LoVo (cell line): Measurements from ENCODE around the gene TSC22D3.
"Not testable (repeated sequence)": the region's sequence is repeated elsewhere in the genome, so short reads cannot be mapped to it uniquely, and the experiment has no call there.

Experiments
- DNase-seq: peaks from one replicate; pipeline ENCODE4 v3.0.0-alpha.2; 2016; ENCODE audit warnings: low spot score

TSC22D3 gene

DNA sequence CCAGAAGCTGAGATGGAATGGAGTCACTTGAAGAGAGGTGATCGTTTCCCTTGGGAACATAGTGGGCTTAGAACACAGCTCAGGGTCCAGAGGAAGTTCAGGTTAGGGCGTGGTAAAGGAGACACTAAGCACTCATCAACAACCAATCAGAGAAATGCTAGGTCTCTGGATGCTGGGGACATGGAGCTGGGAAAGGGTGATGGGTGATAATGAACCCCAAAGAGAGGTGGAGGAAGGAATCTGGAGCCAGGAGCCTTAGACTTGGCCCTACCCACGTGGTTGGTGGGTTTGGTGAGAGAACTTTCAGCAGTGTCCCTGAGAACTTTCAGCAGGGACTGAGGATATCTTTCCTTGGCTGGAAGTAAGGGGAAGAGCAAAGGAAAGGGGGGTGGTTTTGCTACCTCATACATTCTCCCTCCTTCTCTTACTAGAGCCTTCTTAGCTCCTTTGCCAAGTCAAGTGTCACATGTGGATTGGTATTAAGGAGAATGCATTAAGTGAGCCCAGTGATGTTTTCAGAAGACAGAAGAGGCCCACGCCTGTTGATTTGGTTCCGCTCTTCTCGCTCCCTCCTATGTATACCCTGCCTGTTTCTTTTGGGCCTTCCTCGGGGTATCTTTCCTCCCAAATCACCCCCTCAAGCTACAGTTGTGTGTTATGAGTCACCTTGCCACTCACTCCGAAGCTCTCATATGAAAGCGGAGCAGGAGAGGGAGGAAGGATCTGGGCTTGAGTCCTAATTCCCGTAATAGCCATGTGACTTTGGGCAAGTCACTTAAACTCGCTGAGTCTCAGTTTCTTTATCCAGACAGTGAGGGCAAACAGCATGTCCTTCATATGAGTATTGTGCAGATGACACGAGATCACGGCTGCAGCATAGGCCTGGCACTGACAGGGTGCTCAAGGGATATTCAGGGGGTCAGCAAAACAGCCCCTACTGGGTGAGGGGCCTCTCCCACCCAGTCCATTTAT, 63.1 kb downstream of the TSC22D3 start:
- no peak for DNase-seq

DNA sequence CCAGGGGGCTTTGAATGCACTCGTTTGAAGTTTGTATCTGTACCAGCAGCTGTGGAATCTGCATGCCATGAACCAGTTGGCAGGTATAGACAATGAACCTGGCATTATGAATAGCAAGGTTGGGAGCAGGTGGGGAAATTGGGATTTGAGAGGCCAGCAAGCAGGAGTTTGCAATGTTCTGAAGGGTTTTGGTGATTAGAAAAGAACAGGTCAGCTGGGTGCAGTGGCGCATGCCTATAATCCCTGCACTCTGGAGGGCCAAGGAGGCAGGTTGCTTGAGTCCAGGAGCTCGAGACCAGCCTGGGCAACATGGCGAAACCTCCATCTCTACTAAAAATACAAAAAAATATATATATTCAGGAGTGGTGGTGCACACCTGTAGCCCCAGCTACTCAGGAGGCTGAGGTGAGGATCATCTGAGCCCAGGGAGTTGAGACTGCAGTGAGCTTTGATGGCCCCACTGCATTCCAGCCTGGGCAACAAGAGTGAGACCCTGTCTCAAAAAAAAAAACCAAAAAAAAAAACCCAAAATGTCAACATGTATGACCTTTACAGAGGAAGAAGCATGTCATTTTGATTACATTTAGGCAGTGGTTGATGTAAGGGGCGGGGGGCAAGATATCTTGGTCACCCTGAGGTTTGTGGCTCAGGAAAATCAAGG, 63.9 kb downstream of the TSC22D3 start:
- DNase-seq, result no peak

DNA sequence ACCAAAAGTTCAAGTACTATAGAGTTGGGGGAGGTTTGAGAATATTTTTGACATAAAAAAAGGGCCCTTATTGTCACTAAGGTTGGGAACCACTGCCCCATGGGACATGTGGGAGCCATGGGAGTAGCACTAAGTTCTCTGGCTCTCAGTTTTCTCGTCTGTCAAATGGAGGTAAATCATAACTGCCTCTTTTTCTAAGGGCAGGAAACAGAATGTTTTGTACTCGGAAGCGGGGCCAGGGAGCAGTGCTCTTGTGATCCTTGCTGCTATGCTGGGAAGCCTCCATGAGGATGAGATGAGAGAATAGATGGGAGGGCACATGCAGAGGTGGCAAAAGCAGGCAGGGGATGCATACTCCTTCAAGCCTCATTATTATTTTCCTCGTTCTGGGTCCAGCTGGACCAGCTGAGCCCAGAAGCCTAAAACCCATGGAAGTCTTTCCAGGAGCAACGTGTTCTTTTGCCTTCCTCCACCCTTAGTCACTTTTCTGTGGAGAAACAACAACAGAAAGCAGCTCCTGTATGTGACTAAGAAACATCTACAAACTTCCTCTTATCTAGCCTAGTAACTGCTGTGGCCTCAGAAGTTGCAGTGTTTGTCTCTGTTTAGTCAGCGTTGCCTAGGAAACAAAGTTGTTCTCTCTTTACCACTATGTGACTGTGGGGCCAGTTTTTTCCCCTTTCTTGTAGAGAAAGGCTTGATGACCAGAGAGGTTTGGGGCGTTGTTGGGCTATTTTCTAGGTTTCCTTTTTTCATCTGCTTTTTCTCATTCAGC, 64.8 kb downstream of the TSC22D3 start:
- peak; percentile 38 for DNase-seq

DNA sequence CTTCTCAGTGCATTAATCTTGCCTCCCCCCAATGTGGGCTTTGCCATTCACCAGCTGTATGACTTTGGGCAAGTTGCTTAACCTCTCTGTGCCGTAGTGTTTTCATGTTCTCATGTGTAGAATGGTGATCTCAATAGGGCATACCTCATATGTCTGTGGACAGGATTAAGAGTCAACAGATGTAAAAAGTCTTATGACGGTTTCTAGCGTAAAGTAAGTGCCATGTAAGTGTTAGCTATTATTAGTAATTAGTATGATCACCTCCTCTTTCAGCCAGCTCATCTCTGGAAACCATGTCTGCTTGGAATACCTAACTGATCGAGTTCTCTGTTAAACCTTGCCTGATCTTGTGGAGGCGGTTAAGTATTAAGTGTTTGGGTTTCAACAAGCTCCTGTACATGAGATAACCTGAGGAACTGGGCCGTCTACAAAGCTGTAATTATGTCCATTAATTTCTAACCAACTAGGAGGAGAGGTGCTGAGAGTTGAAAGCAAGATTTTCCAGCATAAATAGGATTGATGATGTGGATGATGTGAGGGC, 66.3 kb downstream of the TSC22D3 start:
- no peak for DNase-seq

DNA sequence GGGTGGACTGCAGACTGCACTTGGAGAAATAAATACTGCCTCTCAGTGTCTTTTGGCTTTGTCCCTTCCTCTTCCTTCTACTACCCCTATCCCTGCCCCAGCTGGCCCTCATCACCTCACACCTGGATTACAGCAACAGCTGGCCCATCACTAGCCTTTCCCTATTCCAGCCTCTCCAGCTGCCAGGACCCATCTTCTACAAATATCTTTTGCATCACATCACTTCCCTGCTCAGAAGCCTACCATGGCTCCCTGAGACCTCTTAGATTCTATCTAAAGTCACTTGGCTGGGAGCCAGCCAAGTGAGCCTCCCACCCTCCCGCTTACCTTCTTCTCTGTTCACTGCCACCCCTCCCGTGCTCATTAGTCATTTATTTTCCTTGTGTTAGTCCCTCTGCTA, 66.8 kb downstream of the TSC22D3 start:
- DNase-seq, result no peak

DNA sequence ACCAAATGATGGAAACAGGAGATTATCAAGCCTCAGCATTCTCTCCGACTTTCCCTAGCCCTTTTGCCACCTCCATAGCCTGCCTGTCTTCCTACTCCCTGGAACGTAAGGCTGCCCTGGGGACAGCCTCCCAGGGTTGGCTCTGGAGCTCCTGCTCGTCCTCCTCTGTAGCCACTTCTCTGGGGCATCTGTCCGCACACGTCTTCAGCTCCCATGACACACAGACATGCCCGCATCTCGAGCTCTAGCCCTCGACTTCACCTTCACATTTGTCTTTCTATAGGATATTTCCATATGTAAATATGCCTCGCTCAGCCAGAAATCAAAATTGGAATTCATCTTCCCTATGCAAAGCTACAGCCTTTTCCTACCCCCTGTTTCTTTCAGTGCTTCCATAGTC, 67.7 kb downstream of the TSC22D3 start:
- no peak for DNase-seq

DNA sequence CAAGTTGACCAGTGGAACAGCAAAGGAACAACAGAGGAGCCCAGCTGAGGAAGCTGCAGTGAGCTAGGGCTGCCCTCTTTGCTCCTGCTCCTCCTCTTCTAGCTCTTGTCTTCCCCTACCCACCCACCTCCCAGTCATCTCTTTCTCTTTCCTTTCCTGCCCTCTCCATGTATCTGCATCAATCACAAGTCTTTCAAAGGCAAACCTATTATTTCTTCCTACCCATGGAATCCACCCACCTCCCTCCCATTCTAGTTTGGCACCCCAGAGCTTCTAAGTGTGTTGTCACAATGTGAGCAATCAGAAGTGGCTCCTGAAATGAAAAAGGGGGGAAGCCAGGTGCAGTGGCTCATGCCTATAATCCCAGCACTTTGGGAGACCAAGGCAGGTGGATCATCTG, 69.3 kb downstream of the TSC22D3 start:
- DNase-seq, result no peak

DNA sequence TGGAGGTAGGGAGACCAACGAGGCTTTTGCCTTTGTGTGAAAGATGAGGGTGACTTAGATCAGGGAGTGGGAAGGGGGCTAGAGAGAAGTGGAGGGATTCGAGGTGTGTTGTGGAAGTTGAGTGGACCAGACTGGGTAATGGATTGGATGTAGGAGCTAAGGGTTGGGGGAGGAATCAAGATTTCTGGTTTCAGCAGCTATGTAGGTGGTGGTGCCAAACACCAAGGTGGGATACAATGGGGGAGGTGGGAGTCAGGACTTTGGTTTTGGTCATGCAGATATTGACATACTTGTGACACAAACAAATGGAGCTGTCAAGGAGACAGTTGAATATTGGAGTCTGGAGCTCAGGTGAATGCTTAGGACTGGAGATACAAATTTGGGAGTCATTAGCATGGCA, 71.0 kb downstream of the TSC22D3 start:
- no peak for DNase-seq

DNA sequence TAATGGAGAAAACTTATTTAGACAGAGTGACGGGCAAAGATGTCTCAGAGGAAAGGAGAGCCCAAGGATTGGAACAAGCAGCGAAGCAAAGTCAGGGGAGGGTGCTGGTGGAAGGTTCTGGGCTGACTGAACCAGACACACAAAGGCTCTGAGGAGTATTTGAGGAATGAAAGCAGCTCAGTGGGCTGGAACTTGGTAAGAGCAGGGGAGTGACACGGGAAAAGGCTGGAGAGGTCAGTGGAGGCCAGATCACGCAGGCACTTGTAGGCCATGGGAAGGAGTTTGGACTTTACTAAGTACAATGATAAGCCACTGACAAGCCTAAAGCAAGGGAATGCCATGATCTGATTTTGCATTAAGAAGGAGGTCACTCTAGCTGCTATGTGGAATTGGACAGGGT, 71.4 kb downstream of the TSC22D3 start:
- DNase-seq, result no peak

DNA sequence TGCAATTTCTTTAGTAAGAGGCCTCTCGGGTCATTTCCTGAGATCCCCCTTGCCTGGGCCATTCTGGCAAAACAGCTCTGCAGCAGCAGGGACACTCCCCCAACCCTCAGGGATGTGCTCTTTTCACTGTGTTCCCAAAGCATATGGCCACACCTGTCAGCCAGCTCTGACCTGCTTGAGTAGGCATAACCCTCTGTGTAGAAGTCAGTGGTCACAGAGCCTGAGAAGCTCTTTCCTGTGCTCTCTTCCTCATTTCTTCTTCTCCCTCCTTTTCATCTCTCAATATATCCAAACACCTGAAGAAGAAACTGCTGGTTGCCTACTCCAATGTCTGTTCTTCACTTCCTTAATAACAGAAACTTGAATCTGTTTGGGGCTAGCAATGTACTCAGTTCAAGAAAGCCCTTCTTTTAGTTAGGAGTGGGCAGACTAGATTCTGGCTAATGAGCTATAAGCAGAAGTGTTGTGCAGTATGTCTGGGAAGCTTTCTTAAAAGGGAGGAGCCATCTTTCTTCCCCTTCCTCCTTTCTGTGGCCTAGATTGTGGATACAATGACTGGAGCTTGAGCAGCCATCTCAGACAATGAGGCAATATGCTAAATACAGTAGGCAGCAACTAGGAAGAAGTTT, 74.0 kb downstream of the TSC22D3 start:
- no peak for DNase-seq

DNA sequence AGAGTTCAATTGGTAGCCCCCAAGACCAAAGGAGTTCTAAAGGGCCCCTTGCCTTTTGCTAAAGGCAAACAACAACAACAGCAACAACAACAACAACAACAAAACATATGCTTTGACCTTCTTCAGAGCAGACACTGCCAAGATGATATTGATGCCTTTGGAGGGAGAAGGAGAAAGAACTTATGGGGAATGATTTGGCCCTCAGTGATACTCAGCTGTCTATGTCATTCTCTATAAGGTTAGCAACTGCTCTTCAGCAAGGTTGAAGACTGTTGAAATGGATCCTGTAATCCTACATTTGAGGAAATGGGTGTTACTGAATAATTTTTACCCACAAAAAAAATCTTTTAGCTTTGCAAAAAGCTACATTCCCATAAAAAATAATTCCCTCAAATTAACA, 74.8 kb downstream of the TSC22D3 start:
- DNase-seq, result no peak

DNA sequence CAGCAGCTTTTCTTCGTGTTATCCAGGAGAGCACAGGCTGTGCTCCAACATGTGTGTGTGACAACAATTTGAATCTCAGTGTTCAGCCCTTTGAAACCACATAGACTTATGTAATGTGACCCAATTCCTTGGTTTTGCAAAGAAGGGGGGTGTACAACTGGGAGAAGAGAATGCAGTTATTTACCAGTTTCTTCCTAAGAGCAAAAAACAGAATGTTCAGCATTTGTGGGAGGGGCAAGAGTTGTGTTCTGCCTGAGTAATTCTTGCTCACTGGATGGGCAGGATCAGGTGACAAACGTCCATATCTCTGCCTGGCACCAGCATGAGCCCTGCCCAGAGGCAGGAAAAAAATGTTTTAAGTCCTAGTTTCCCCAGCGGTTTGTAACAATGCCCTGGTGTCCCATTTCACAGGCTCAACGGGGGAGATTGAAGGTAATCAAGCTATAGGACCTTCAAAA, 75.2 kb downstream of the TSC22D3 start:
- DNase-seq, result no peak

DNA sequence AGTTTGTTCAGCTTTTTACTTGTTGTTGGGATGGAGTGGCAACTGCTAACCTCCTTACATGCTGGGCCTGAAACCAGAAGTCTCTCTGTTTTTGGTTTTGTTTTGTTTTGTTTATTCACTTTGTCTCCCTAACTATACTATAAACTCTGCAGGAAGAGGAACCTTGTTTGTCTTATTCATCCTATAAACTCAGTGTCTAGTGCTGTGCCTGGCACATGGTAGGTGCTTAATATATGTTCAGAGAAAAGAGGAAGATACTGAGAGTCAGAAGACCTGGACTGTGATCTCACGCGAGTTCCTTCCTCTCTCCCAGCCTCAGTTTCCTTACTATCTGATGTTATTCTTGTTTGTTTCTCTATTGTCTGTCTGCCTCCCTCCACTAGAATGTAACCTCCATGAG, 76.0 kb downstream of the TSC22D3 start:
- DNase-seq, result no peak

DNA sequence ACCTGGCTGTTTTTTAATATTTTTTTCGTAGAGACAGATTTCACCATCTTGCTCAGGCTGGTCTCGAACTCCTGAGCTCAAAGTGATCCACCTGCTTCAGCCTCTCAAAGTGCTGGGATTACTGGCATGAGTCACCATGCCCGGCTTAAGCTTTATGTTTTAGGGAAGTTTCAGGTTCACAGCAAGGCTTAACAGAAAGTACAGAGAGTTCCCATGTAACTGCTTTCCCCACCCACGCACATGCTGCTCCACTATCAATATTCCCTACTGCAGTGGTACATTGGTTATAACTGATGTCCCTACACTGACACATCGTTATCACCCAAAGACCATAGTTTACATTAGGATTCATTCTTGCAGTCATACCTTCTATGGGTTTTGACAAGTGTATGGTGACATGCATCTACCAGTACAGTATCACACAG, 84.6 kb downstream of the TSC22D3 start:
- DNase-seq, result no peak

DNA sequence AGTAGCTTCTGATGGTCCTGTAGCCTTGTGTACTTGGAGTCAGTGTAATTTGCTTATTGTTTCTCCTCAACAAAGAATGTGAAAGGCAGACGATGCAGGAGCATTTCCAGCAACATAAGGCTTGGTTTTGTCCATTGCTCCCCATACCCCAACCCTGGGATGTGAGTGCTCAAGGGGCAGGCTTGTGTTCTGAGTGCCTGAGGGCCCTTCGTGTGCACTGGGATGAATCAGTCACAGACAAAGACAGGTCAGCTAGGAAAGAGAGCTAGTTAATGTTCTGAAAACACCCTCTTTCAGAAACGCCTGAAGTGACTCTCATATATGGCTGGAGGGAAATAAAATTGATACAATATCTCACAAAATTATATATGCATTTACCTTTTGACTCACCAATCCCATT, 88.1 kb downstream of the TSC22D3 start:
- DNase-seq, result no peak

DNA sequence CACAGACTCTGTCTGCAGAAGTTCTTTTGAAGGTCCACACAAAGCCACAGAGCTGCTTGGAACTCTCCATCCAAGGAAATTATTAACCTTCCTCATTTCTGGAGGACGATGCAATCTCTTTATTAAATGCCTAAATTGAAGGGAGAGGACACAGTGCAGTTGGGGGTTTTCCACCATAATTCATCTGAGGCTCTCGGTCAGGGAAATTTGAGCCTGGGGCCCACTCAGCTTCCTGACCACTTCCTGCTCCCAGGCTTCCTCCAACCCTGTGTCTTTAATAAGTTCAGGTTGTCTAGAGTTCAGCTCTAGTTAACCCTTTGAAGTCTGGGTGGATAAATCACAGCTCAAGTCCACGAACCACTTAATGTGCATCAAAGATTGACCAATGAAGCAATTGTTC, 88.8 kb downstream of the TSC22D3 start:
- DNase-seq, result no peak

DNA sequence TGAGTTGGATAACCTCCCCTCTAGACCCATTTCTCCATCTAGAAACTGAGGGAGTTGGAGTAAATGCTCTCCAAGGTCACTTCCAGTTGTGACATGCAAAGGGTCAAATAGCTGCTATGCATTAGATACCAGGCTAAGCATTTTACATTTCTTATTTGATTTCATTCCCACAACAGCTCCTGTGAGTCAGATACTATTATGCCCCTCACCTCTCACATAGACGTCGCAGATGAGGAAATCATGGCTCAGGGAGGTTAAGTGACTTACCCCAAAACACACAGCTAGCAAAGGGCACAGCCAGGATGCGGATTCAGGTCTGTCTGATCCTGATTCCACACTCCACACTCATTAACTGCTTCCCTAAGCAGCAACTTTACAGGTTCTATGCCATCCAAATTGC, 89.6 kb downstream of the TSC22D3 start:
- DNase-seq, result no peak

DNA sequence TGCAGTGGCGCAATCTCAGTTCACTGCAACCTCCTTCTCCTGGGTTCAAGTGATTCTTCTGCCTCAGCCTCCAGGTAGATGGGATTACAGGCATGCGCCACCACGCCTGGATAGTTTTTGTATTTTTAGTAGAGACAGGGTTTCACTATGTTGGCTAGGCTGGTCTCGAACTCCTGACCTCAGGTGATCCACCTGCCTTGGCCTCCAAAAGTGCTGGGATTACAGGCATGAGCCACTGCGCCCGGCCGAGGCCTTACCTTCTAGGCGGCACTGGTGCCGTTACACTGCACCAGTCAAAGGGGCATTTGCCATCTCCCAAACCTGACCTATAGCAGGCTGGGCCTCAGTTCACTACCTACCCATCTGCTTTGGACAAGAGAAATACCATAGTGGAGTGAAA, 90.0 kb downstream of the TSC22D3 start:
- not testable (repeated sequence) for DNase-seq

DNA sequence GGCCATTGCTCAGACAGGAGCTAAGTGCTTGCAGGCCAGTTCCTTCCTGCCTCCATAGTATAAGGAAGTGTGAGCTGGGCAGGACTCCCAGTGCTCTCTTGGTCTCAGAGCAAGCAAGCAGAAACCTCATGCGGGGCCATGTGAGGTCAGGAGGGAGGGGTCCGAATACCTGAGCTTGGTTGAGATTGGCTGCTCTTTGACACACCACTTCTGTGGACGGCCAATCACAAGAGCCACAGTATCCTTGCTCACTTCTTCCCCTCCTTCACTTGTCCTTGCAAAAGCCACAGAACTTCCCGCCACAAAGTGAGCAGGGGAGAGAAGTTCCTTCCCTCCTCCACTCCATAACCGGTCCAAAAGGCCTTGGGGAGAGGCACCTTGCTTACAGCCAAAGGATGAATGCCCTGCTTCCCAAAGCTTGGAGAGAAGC, 90.6 kb downstream of the TSC22D3 start:
- DNase-seq, result no peak

DNA sequence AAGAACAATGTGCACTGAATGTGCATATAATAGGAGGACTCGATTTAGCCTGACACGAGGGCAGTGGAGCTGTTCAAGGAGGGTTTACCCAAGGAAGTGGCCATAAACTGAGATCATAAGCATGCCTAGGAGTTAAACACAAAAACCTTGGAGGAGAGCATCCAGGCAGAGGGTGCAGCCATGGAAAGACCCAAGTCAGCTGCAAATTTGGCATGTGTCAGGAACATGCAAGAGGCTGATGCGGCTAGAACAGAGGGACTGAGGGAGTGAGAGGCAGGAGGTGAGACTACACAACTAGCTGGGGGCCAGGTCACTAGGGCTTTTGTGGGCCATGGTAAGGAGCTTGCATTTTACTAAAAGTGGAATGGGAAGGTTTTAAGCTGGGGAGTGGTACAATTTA, 91.7 kb downstream of the TSC22D3 start:
- DNase-seq, result no peak

DNA sequence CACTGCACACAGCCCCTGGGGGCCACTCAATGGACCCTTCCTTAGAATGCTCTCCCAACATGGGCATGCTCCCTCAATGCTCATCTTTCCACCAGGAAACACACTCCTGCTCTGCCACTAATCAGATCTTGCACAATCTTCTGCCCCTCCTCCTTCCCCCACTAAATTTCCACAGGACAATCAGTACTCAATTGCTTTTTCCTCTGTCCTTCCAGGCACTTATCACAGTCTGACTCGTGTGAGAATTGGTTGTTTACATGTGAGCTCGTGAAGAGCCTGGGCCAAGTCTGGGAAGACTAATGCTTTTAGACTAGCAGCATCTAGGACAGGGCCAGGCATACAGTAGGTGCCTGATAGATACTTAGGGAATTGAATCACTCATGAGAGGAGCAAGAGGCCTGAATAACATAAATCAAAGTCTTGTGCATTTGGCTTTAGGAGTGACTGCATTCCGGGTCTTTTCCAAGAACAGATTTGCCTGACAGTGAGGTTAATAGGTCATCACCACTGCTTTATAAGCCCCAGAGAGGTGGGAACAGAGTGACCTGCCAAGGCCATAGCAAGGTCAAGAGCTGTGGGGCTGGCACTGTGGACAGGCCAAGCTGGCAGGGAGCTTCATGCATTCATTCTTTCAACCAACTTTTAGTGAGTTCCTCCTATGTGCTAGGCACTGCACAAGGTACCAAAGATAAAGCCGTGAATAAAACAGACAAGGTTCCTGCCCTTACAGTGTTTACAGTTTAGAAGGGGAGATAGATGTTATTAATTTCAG, 92.3 kb downstream of the TSC22D3 start:
- no peak for DNase-seq
